Left kidney (tissue), 8 donors: ENCODE results near the gene UBASH3A. TPM values are rescaled to one million over a fixed set of nuclear protein-coding genes. Genes with fewer than 3 reads are reported as not detected.

Experiments
- DNase-seq: peaks from one replicate; pipeline ENCODE4 v3.0.0-alpha.2; 2013
- long read RNA-seq, 8 donors: transcript quantifications; one replicate each; lab custom pipeline, GENCODE V29; 2026
- polyA plus RNA-seq: library from polyadenylated mRNA; unstranded; fragments of 120-200 nt; gene quantifications from one replicate; pipeline ENCODE4 v1.2.1, GENCODE V29; 2013; ENCODE audit not compliant: insufficient read length

Gene UBASH3A
- not detected for polyA plus RNA-seq
- long read RNA-seq, donor 1 = 0 reads
- long read RNA-seq, donor 2 = 0 reads
- long read RNA-seq, donor 3 = 0 reads
- long read RNA-seq, donor 4 = 0 reads
- long read RNA-seq, donor 5 = 0 reads
- long read RNA-seq, donor 6 = 0 reads
- long read RNA-seq, donor 7 = 0 reads
- long read RNA-seq, donor 8 = 0 reads

- no peak for DNase-seq
Observed at GRCh38 chr21:42403611-42404231, at the start of gene UBASH3A. Gene UBASH3A, plus strand, starts transcription at chr21:42403902. Its CDS starts 44 bp downstream, at chr21:42403946.

GRCh38 chr21:42356046-42356445, 47.7 kb upstream of the UBASH3A start:
- DNase-seq = no peak

DNA sequence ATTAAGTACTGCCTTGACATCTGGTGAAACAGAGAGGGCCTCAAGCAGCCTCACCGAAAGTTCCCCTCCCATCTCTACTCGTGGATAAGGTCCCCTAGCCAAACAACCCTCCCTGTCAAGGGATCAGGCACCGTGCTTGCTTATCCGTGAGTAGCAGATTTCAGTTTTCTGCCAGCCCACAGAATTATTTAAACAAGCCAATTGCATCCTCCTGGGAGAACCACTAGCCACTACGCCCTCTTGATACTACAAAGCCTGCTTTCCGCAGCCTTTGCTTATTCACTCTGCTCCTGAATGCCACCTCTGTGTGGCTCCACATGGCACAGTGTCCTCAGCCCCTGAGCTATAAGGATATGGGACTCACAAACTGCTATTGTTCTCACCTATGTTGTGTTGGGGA, 47.1 kb upstream of the UBASH3A start:
- DNase-seq = no peak

DNA sequence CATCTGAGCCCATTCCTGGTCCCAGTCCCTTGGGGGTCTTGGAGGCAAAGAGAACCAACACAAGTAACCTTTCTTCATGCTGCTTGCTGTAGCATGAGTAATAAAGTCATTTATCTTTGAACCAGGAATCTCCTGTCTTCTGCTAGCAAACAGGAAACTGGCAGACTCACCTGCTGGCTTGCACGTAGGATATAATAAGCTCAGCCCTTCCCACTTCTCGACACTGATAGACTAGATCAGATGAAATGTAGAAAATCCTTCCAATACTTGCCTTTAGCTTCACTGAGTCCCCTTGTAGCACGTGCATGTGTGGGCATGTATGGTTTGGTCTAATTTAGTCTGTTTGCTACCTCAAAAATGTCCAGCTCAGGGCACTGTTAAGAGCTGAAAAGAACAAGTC, 46.4 kb upstream of the UBASH3A start:
- DNase-seq = no peak

DNA sequence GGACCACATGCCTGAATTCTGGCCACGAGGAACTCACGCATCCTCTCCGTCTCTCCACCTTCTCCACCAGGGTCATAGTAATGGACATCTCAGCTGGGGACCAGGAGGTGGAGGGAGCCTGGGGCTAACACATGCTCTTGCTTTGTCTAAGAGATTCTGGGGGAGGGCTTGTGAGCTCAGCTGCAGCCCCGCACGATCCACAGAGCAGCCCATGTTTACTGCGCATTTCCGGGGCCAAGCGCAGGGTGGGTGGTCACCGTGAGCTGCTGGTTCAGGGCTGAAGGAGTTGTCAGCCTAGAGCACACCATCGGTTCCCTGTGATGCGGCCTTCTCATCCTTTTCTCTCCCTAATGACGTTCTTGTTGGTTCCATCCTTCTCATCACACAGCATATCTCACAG, 45.4 kb upstream of the UBASH3A start:
- DNase-seq = no peak

DNA sequence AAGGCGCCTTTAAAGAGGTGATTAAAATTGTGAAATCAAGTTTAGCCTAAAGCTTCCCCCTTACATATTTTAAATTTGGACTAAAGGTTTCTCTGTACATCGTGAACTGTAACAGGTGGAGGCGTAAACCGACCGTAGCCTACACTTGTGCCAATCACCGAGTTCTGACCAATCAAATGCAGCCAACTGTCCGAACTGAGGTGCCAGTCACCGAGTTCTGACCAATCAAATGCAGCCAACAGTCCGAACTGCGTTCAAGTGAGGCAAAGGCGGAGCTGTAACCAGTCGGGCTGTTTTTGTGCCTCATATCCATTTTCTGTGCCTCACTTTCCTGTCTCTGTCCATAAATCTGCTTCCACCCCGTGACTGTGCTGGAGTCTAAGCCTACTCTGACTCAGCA, 44.8 kb upstream of the UBASH3A start:
- DNase-seq = no peak

GRCh38 chr21:42360317-42360716, 43.4 kb upstream of the UBASH3A start:
- DNase-seq = no peak

GRCh38 chr21:42361286-42361685, 42.4 kb upstream of the UBASH3A start:
- no peak for DNase-seq

DNA sequence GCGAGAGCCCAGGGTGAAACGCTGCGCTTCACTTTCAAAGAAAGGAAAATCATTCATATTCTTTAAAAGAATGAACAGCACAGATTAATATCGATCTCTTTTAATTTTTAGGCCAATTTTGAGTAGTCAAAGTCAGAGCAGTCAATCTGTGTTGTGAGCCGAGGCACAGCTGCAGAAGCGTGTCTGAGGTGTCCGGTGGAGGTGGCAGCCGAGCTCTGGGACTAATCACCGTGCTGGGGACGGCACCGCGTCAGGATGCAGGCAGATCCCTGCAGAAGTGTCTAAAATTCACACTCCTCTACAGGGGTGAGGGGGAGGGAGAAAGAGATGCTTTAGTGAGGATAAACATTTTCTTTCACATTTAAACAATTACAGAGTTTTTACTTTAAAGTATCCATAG, 41.5 kb upstream of the UBASH3A start:
- DNase-seq = no peak

GRCh38 chr21:42362700-42363099, 41.0 kb upstream of the UBASH3A start:
- no peak for DNase-seq

GRCh38 chr21:42363312-42363711, 40.4 kb upstream of the UBASH3A start:
- DNase-seq = no peak

DNA sequence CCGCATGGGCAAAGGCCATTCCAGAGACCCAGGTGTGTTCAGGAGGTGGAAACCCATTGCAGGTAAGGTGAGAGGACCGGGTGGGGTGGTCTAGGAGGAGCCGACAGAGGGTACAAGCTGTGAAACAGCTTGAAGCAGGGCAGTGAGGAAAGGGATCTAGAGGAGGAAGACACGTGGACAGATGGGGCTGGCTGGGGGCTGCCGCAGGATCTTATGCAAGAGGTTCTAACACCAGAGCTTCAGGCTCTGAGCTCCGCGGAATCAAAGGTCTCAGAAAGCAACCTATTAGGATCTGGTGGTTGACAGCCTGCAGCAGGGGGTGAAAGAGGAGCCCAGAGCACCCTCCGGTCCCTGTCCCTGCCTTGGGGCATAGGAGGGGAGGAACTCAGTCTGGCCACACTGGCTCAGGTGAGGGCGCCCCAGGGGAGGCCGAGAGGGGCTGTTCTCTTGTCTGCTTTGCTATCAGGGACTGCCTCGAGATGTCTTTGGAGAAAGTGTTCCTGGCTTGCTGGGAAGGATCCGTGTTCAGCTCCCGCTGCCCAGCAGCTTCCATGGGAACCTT, 39.3 kb upstream of the UBASH3A start:
- DNase-seq = no peak

- no peak for DNase-seq
Observed at GRCh38 chr21:42365770-42366169, 37.9 kb upstream of the UBASH3A start.

DNA sequence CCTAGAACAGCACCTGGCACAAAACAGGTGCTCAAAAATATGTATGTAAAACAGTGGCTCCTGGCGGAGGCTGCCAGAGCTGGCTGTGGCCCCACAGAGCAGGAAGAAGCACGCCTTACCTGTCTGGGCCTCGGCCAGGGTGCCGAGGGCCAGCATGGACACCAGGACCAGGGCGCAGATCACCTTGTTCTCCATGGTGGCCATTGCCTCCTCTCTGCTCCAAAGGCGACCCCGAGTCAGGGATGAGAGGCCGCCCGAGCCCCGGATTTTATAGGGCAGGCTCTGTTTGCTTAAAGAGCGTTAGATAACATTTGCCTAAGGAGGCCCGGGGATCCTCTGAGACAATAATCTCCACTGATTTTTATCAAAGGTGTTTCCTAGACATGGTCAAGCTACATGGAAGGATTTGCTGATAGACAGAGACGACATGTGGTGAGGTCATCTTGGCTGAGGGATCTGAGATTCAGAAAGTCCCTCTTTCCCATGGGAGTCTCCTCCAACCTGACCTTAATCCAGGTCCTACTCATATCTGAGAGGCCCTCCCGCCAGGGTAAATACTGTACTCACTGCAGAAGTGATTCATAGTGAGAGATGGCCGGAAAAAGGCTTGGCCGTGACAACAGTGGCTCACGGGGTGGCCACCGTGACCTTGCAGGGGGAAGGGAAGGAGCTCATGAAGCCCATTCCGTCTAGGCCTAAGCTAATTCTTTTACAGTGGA, 37.3 kb upstream of the UBASH3A start, which contains the start of gene TFF1:
TFF1 (minus strand) TSS at position 244 of the 719 bp plus-strand sequence; CDS start at position 204, 40 bp downstream.
- DNase-seq = no peak

- no peak for DNase-seq
Observed at GRCh38 chr21:42367367-42368165, 36.1 kb upstream of the UBASH3A start.

DNA sequence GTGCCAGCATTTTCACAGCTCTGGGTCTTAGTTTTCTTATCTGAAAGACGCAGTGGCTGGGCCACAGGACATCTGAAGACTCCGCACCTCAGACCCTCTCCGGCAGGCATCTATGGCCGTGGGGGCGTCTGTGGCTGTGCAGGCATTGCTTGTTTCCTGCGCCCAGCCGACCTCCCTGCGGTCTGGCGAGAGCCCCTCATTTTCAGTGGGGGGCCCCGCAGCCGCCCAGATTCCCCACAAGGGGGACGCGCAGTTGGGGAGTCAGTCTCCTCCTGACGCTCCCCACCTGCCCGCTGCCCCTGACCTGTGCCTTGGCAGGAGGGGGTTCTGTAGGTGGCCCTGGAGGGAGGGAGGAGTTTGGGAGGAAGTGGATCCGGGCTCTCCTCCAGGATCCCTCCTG, 33.9 kb upstream of the UBASH3A start:
- no peak for DNase-seq

DNA sequence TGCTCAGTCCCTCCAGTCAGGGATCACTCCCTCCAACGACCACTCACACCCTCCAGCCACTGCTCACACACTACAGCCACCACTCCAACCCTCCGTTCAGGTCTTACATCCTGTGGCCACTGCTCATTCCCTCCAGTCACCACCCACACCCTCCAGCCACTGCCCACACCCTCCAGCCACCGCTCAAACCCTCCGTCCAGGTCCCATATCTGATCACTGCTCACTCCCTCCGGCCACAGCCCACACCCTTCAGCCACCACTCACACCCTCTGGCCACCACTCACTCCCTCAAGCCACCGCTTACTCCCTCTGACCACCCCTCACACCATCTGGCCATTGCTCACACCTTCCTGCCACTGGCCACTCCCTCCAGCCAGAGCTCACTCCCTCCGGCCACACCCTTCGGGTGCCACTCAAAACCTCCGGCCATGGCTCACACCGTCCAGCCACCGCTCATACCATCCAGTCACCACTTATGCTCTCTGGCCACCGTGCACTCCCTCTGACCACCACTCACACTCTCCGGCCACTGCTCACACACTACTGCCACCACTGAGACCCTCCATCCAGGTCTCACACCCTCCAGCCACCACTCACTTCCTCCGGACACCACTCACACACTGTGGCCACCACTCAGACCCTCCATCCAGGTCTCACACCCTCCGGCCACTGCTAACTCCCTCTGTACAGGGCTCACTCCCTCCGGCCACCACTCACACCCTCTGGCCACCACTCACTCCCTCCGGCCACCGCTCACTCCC, 32.6 kb upstream of the UBASH3A start:
- DNase-seq = no peak

GRCh38 chr21:42373196-42373907, 30.4 kb upstream of the UBASH3A start:
- DNase-seq = no peak

DNA sequence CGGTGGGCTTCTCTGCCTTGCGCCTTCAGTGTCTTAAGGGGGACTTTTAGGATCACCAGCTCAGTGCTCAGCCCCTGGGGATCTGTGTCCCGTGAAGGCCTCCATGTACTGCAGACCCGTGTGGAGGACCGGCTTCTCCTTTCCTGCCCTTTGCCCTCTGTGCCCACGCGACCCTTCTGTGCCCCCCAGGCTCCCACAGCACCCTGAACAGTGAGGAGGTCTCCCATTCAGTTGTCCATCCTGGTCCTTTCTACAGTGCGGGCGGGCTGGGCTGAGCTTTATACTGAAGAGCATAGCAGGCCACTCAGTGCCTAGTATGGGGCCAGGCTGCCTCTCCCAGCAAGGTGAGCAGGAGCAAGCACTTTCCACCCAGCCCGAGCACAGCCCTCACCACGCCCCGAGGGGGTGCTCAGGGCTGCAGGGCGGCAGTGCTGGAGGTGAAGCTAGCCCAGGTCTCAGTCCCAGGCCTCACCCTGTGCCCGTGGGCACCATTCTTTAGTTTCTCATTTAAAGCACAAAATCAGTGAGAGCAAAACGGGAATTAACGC, 29.7 kb upstream of the UBASH3A start:
- no peak for DNase-seq

- DNase-seq = no peak
Observed at GRCh38 chr21:42374457-42374856, 29.2 kb upstream of the UBASH3A start.
